ENCODE data around the gene GUCA2B. TPM values are rescaled to one million over a fixed set of nuclear protein-coding genes. Genes with fewer than 3 reads are reported as not detected.

GUCA2B gene
- total RNA-seq, 1 experiment from 2014 or later: 0.75 TPM

DNA sequence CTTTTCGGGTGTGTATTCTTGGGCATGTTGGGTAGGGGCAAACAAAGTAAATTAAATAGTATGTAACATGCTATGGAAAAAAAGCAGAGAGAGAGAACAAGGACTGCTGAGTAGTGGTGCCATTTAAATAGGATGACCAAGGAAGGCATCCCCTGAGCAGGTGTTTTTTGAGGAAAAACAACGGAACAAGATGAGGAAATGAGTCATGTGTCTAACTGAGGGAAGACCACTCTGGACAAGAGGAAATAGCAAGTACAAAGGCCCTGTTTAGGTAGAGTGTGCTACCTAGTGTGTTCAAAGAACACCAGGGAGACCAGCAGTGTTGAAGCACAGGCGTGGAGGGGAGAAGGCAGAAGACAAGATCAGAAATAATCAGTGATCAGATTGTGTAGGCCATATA lies 31.4 kb downstream of the GUCA2B start:
- no peaks in the 10 kb centered on the region for H3K9me3 Mint-ChIP-seq (ENCODE audit: unreplicated experiment)
- ChIA-PET CTCF (interaction anchor here (0.7 kb wide), 1 partner anchor 563 kb away, joined by 7 read pairs; no protein-coding TSS in a partner anchor), POLR2A (no interaction called here)
- H3K4me3 Mint-ChIP-seq (ENCODE audit: unreplicated experiment): no peak overlapping the region
- DNase-seq: no peak
- TF ChIP-seq, protein P1, sequence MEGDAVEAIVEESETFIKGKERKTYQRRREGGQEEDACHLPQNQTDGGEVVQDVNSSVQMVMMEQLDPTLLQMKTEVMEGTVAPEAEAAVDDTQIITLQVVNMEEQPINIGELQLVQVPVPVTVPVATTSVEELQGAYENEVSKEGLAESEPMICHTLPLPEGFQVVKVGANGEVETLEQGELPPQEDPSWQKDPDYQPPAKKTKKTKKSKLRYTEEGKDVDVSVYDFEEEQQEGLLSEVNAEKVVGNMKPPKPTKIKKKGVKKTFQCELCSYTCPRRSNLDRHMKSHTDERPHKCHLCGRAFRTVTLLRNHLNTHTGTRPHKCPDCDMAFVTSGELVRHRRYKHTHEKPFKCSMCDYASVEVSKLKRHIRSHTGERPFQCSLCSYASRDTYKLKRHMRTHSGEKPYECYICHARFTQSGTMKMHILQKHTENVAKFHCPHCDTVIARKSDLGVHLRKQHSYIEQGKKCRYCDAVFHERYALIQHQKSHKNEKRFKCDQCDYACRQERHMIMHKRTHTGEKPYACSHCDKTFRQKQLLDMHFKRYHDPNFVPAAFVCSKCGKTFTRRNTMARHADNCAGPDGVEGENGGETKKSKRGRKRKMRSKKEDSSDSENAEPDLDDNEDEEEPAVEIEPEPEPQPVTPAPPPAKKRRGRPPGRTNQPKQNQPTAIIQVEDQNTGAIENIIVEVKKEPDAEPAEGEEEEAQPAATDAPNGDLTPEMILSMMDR (IDR thresholded peaks at IDR 0.05; ENCODE audit: insufficient read depth in 1 of 2, low read depth in 1 of 2, low read length in 1 of 2, severe bottlenecking in 1 of 2, unreplicated experiment in 1 of 2): no peak
- Histone ChIP-seq H3K9me3 (no peaks in the 10 kb centered on the region), H3K4me3 (ENCODE audit: low read depth, low read length) (no peak overlapping the region), H3K36me3 (ENCODE audit: control insufficient read depth, insufficient read depth, low read length) (peaks cover 2% of the 10 kb centered on the region), H3K27me3 (replicated peaks; ENCODE audit: control insufficient read depth, insufficient read depth, low read length) (no peaks in the 10 kb centered on the region), H3K4me1 (0 out of 2 replicates have a peak, but pooled peaks cover 9% of the 10 kb centered on the region)
- no peaks in the 10 kb centered on the region for H3K27me3 Mint-ChIP-seq (ENCODE audit: insufficient read depth, unreplicated experiment)
- peaks cover 15% of the 10 kb centered on the region for H3K4me1 Mint-ChIP-seq (ENCODE audit: low read depth, unreplicated experiment)
- BruUV-seq (replicated peaks): no TSS peak
- H3K36me3 Mint-ChIP-seq (ENCODE audit: insufficient read depth, unreplicated experiment): peaks cover 51% of the 10 kb centered on the region
- H3K27ac Mint-ChIP-seq (ENCODE audit: unreplicated experiment): no peak overlapping the region
- intact Hi-C loops (cut with micrococcal nuclease; ENCODE audit: unreplicated experiment): no loop called here

DNA sequence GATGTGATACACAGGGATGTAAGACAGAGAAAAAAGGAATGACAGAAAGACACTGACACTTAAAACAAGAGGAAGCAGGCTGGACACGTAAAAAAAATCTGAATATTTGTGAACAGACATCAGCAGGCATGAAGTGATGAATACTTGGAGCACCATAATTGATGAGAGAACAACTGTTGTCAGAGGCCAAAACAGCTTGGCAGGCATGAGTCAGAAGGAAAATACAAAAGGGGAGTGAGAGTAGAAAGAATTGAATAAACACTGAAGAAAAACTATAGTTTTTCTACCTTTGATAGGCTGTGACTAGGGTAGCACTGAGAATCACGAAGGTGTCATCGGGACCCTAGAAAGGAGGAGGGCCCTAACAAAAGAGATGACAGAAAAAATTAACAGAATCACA lies 32.9 kb downstream of the GUCA2B start:
- Mint-ChIP-seq H3K4me1 (ENCODE audit: low read depth, unreplicated experiment) (peaks cover 15% of the 10 kb centered on the region), H3K27ac (ENCODE audit: unreplicated experiment) (no peak overlapping the region), H3K27me3 (ENCODE audit: insufficient read depth, unreplicated experiment) (no peaks in the 10 kb centered on the region), H3K9me3 (ENCODE audit: unreplicated experiment) (no peaks in the 10 kb centered on the region), H3K4me3 (ENCODE audit: unreplicated experiment) (no peak overlapping the region), H3K36me3 (ENCODE audit: insufficient read depth, unreplicated experiment) (peaks cover 62% of the 10 kb centered on the region)
- 0 out of 2 replicates have a peak, but pooled peaks cover 9% of the 10 kb centered on the region for H3K4me1 ChIP-seq
- no TSS peak for BruUV-seq (replicated peaks)
- DNase-seq: no peak
- no peaks in the 10 kb centered on the region for H3K9me3 ChIP-seq
- ChIA-PET CTCF (no interaction called here), POLR2A (no interaction called here)
- TF ChIP-seq, protein P1 (IDR thresholded peaks at IDR 0.05; ENCODE audit: insufficient read depth in 1 of 2, low read depth in 1 of 2, low read length in 1 of 2, severe bottlenecking in 1 of 2, unreplicated experiment in 1 of 2): no peak
- no peaks in the 10 kb centered on the region for H3K27me3 ChIP-seq (replicated peaks; ENCODE audit: control insufficient read depth, insufficient read depth, low read length)
- H3K4me3 ChIP-seq (ENCODE audit: low read depth, low read length): no peak overlapping the region
- intact Hi-C loops (cut with micrococcal nuclease; ENCODE audit: unreplicated experiment): no loop called here
- H3K36me3 ChIP-seq (ENCODE audit: control insufficient read depth, insufficient read depth, low read length): peaks cover 2% of the 10 kb centered on the region

DNA sequence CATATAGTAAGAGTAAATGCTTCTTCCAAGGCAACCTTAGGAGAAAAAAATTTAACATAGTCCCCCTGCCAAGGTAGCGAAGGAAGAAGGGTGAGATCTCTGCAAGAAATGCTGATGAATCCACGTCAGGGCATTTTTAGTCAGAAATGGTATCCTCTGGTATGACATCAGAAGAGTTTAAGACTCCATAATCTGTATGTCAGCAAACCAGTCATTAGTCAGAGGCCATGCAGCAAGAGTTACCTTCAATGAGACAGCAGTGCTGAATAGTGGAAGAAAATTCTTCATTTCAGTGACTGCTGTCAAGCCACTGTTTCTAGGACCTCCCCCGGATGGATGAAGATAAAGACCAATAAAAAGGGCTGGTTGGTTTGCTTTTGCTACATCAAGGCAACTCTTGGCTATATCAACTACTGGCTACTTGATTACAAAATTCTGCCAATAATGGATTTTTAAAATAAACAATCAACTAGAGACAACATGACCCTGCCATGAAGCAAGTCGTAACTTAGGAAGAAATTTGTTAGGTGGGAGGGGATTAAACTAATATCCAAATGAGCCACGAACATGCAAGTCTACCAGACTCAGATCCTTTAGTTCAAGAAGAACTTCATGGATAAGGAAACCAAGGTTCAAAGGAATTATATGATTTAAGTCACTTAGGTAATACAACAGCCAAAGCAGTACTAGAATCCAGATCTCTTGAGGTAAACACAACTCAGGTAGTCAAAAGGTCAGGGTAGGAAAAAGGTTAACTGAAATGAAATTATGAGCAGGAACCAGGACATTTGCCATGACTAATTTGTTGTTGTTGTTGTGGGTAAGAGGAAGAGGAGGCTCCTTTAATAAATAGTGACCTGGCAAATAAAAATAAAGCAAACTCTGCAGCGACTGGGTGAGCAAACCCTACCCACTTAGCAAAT lies 37.0 kb downstream of the GUCA2B start:
- BruUV-seq (replicated peaks): no TSS peak
- H3K4me3 ChIP-seq (ENCODE audit: low read depth, low read length): no peak overlapping the region
- H3K36me3 ChIP-seq (ENCODE audit: control insufficient read depth, insufficient read depth, low read length): no peaks in the 10 kb centered on the region
- no peaks in the 10 kb centered on the region for H3K27me3 Mint-ChIP-seq (ENCODE audit: insufficient read depth, unreplicated experiment)
- no peaks in the 10 kb centered on the region for H3K4me1 ChIP-seq
- TF ChIP-seq, protein P1 (IDR thresholded peaks at IDR 0.05; ENCODE audit: insufficient read depth in 1 of 2, low read depth in 1 of 2, low read length in 1 of 2, severe bottlenecking in 1 of 2, unreplicated experiment in 1 of 2): no peak
- H3K36me3 Mint-ChIP-seq (ENCODE audit: insufficient read depth, unreplicated experiment): peaks cover 59% of the 10 kb centered on the region
- ChIA-PET CTCF (no interaction called here), POLR2A (interaction anchor here (0.5 kb wide), 1 partner anchor 144 kb away, joined by 3 read pairs; no protein-coding TSS in a partner anchor)
- H3K27ac Mint-ChIP-seq (ENCODE audit: unreplicated experiment): no peak overlapping the region
- no peak for DNase-seq
- H3K27me3 ChIP-seq (replicated peaks; ENCODE audit: control insufficient read depth, insufficient read depth, low read length): no peaks in the 10 kb centered on the region
- peaks cover 6% of the 10 kb centered on the region for H3K4me1 Mint-ChIP-seq (ENCODE audit: low read depth, unreplicated experiment)
- no peak overlapping the region for H3K4me3 Mint-ChIP-seq (ENCODE audit: unreplicated experiment)
- no peaks in the 10 kb centered on the region for H3K9me3 ChIP-seq
- intact Hi-C loops (cut with micrococcal nuclease; ENCODE audit: unreplicated experiment): no loop called here
- H3K9me3 Mint-ChIP-seq (ENCODE audit: unreplicated experiment): no peaks in the 10 kb centered on the region

Data from Caco-2 (cell line).